ENCODE results near the gene ATF1.

Gene ATF1

DNA sequence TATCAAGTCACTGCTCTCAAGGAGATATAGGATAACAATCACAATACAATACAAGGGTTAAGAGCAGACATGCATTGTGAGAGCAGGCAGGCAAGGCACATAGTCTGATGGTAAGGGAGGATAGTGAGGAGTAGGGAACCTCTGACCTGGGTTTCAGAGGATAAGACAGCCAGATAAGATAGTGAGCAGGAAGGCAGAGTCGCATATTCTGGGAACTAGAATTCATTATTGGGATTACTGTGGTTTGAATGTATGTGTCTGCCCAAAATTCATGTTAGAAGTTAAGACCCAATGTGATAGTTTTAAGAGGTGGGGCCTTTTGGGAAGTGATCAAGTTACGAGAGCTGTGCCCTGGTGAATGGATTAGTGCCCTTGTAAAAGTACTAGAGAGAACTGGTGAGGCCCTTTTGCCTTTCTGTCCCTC lies 14.4 kb upstream of the ATF1 start:
- TF ChIP-seq, protein P1, sequence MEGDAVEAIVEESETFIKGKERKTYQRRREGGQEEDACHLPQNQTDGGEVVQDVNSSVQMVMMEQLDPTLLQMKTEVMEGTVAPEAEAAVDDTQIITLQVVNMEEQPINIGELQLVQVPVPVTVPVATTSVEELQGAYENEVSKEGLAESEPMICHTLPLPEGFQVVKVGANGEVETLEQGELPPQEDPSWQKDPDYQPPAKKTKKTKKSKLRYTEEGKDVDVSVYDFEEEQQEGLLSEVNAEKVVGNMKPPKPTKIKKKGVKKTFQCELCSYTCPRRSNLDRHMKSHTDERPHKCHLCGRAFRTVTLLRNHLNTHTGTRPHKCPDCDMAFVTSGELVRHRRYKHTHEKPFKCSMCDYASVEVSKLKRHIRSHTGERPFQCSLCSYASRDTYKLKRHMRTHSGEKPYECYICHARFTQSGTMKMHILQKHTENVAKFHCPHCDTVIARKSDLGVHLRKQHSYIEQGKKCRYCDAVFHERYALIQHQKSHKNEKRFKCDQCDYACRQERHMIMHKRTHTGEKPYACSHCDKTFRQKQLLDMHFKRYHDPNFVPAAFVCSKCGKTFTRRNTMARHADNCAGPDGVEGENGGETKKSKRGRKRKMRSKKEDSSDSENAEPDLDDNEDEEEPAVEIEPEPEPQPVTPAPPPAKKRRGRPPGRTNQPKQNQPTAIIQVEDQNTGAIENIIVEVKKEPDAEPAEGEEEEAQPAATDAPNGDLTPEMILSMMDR (IDR thresholded peaks at IDR 0.05; ENCODE audit: low read length), result no peak
- TF ChIP-seq EZH2 (IDR thresholded peaks at IDR 0.05; ENCODE audit: borderline replicate concordance, low read length), result no peak
- no peak overlapping the region for H3K4me2 ChIP-seq (ENCODE audit: low read length)
- no peak overlapping the region for H3K4me3 ChIP-seq (ENCODE audit: low read depth, low read length, poor library complexity, severe bottlenecking)
- H3K79me2 ChIP-seq (ENCODE audit: insufficient read depth, low read length), result no peaks in the 10 kb centered on the region
- peaks cover 5% of the 10 kb centered on the region; the same call in 1 of the 2 replicates for H3K36me3 ChIP-seq (ENCODE audit: insufficient read depth, low read length)
- no peaks in the 10 kb centered on the region for H3K4me1 ChIP-seq (ENCODE audit: insufficient read depth, low read length, severe bottlenecking)
- no peak overlapping the region for H3K9ac ChIP-seq (ENCODE audit: low read length)
- H4K20me1 ChIP-seq (ENCODE audit: insufficient read depth, low read length), result no peaks in the 10 kb centered on the region
- H3K9me2 ChIP-seq (ENCODE audit: low read depth, low read length), result no peaks in the 10 kb centered on the region
- no peaks in the 10 kb centered on the region for H3K9me3 ChIP-seq (ENCODE audit: low read length)
- H3F3A ChIP-seq (ENCODE audit: insufficient read depth, low read length), result no peaks in the 10 kb centered on the region
- H2AFZ ChIP-seq (ENCODE audit: low read length), result no peak overlapping the region
- H3K27me3 ChIP-seq (ENCODE audit: insufficient read depth, low read length), result no peaks in the 10 kb centered on the region
- no peak overlapping the region for H3K27ac ChIP-seq (ENCODE audit: low read depth, low read length, poor library complexity, severe bottlenecking)

- Histone ChIP-seq H3K36me3 (ENCODE audit: insufficient read depth, low read length) (no peaks in the 10 kb centered on the region), H3K4me1 (ENCODE audit: insufficient read depth, low read length, severe bottlenecking) (no peaks in the 10 kb centered on the region), H3K9me3 (ENCODE audit: low read length) (no peaks in the 10 kb centered on the region), H3K9ac (ENCODE audit: low read length) (no peak overlapping the region), H3K4me3 (ENCODE audit: low read depth, low read length, poor library complexity, severe bottlenecking) (no peak overlapping the region), H3F3A (ENCODE audit: insufficient read depth, low read length) (no peaks in the 10 kb centered on the region), H3K27me3 (ENCODE audit: insufficient read depth, low read length) (no peaks in the 10 kb centered on the region), H4K20me1 (ENCODE audit: insufficient read depth, low read length) (no peaks in the 10 kb centered on the region), H3K27ac (ENCODE audit: low read depth, low read length, poor library complexity, severe bottlenecking) (no peak overlapping the region), H3K79me2 (ENCODE audit: insufficient read depth, low read length) (no peaks in the 10 kb centered on the region), H3K9me2 (ENCODE audit: low read depth, low read length) (no peaks in the 10 kb centered on the region), H3K4me2 (ENCODE audit: low read length) (no peak overlapping the region), H2AFZ (ENCODE audit: low read length) (no peak overlapping the region)
- TF ChIP-seq EZH2 (IDR thresholded peaks at IDR 0.05; ENCODE audit: borderline replicate concordance, low read length), result no peak
- TF ChIP-seq, protein P1 (IDR thresholded peaks at IDR 0.05; ENCODE audit: low read length), result no peak
Measured at GRCh38 chr12:50750366-50750765, 13.5 kb upstream of the ATF1 start.

DNA sequence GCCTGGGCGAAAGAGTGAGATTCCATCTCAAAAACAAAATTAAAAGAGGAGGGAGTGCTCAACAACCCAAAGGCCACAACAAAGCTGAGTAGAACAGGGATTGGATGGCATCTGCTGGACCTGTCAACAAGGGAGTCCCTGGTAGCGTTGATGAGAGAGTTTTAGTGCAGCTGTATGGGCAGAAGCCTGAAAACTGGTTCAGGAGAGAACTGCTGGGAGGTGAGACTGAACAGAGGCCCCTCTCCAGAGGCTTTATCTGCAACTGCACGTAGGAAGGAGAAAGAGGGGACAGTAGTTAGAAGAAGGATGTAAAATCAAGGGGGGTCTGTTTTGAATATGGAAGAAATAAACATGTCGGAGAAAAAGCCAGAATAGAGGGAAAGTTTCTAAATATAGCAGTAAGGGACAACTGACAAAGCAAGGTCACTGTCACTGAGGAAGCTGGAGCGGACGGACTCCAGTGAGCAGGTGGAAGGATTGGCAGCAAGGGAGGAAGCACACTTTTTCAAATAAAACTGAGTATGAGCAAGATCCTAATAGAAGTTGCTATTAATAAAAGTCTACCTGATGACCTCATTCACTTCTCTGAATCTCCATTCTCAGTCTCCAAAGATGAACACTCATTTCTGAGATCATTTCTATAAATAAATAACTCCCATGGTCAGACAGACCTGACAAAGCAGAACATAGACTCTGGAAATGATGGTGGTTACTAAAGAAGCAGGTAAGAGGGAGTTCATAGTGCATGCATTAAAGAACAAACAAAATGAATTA lies 11.8 kb upstream of the ATF1 start:
- H3K4me2 ChIP-seq (ENCODE audit: low read length), result no peak overlapping the region
- H3K27me3 ChIP-seq (ENCODE audit: insufficient read depth, low read length), result no peaks in the 10 kb centered on the region

More for the DNA sequence above, 11.8 kb upstream of the ATF1 start:
- Histone ChIP-seq H3K4me3 (ENCODE audit: low read depth, low read length, poor library complexity, severe bottlenecking) (no peak overlapping the region), H3K36me3 (ENCODE audit: insufficient read depth, low read length) (no peaks in the 10 kb centered on the region), H3K9ac (ENCODE audit: low read length) (no peak overlapping the region), H3K9me2 (ENCODE audit: low read depth, low read length) (no peaks in the 10 kb centered on the region), H2AFZ (ENCODE audit: low read length) (no peak overlapping the region), H3K9me3 (ENCODE audit: low read length) (0 out of 2 replicates have a peak, but pooled peaks cover 2% of the 10 kb centered on the region), H3K79me2 (ENCODE audit: insufficient read depth, low read length) (no peaks in the 10 kb centered on the region), H3K4me1 (ENCODE audit: insufficient read depth, low read length, severe bottlenecking) (no peaks in the 10 kb centered on the region), H3F3A (ENCODE audit: insufficient read depth, low read length) (no peaks in the 10 kb centered on the region), H4K20me1 (ENCODE audit: insufficient read depth, low read length) (no peaks in the 10 kb centered on the region), H3K27ac (ENCODE audit: low read depth, low read length, poor library complexity, severe bottlenecking) (no peak overlapping the region)
- TF ChIP-seq, protein P1 (IDR thresholded peaks at IDR 0.05; ENCODE audit: low read length), result no peak
- TF ChIP-seq EZH2 (IDR thresholded peaks at IDR 0.05; ENCODE audit: borderline replicate concordance, low read length), result no peak

Measured in OCI-LY1 (cell line).